IMR-90 (cell line): ENCODE data around the gene CCDC88C. TPM values are rescaled to one million over a fixed set of nuclear protein-coding genes. Genes with fewer than 3 reads are reported as not detected.

Experiments
- ATAC-seq: fragments of 200-7000 bp; cut with Tn5 transposase; 2 replicates; pipeline ENCODE4 v1.9.1; 2020; ENCODE audit warnings: low read depth, mild to moderate bottlenecking, moderate library complexity
- BruUV-seq: library from RNA; stranded (reverse); fragments of 400-500 nt; replicated peaks from 2 replicates; lab custom pipeline; 2021; lab: Mats Ljungman, UMichigan
- CTCF ChIA-PET: fragments of 300-600 bp; formaldehyde crosslinking; extraction: SDS; loops from one replicate; lab custom pipeline; 2021; ENCODE audit warnings: antibody characterized with exemption; lab: Yijun Ruan, JAX
- POLR2A ChIA-PET: fragments of 300-600 bp; sonication (Branson Sonifier 250); formaldehyde crosslinking; loops from one replicate; lab custom pipeline; 2022; ENCODE audit warnings: antibody characterized with exemption; ENCODE audit not compliant: unreplicated experiment; lab: Charles Lee
- DNase-seq: peaks from one replicate; pipeline ENCODE4 v3.0.0; 2013
- H2AFZ ChIP-seq: replicated peaks from 2 replicates; pipeline ENCODE3; 2013; ENCODE audit warnings: low read length, mild to moderate bottlenecking; ENCODE audit not compliant: poor library complexity
- H2AK5ac ChIP-seq: 2 replicates; pipeline ENCODE4 v1.6.1; 2013; ENCODE audit warnings: low read depth, low read length, inconsistent platforms
- H2AK9ac ChIP-seq: replicated peaks from 2 replicates; pipeline ENCODE3; 2013; ENCODE audit warnings: mild to moderate bottlenecking, low read depth, low read length, moderate library complexity; ENCODE audit not compliant: poor library complexity
- H2BK120ac ChIP-seq: 2 replicates; pipeline ENCODE4 v1.6.1; 2013; ENCODE audit warnings: low read depth, low read length, inconsistent platforms
- H2BK15ac ChIP-seq: 3 replicates; pipeline ENCODE4 v1.6.1; 2013; ENCODE audit warnings: low read depth, low read length, inconsistent platforms
- H2BK20ac ChIP-seq: 2 replicates; pipeline ENCODE4 v1.6.1; 2013; ENCODE audit warnings: low read depth, mild to moderate bottlenecking, inconsistent platforms, low read length, moderate library complexity
- H2BK5ac ChIP-seq: 2 replicates; pipeline ENCODE4 v1.6.1; 2013; ENCODE audit warnings: mild to moderate bottlenecking, low read depth, low read length, inconsistent platforms; ENCODE audit not compliant: poor library complexity, severe bottlenecking
- H3K14ac ChIP-seq: replicated peaks from 2 replicates; pipeline ENCODE4 v1.6.1; 2013; ENCODE audit warnings: low read depth, low read length, inconsistent platforms
- H3K18ac ChIP-seq: 2 replicates; pipeline ENCODE4 v1.6.1; 2013; ENCODE audit warnings: low read depth, low read length, control low read depth
- H3K23ac ChIP-seq: 2 replicates; pipeline ENCODE4 v1.6.1; 2013; ENCODE audit warnings: low read depth, low read length, inconsistent platforms
- H3K27ac ChIP-seq: 2 replicates; pipeline ENCODE4 v1.5.1; 2013; ENCODE audit warnings: mild to moderate bottlenecking, control low read depth, low read length; ENCODE audit not compliant: insufficient read depth
- H3K27me3 ChIP-seq: 2 replicates; pipeline ENCODE4 v1.6.1; 2013; ENCODE audit warnings: low read length; ENCODE audit not compliant: control insufficient read depth, insufficient read depth
- H3K36me3 ChIP-seq: 2 replicates; pipeline ENCODE4 v1.6.1; 2013; ENCODE audit warnings: low read length, mixed read lengths; ENCODE audit not compliant: control insufficient read depth, insufficient read depth
- H3K4ac ChIP-seq: 2 replicates; pipeline ENCODE4 v1.6.1; 2013; ENCODE audit warnings: low read depth, low read length, inconsistent platforms
- H3K4me1 ChIP-seq: 2 replicates; pipeline ENCODE4 v1.6.1; 2013; ENCODE audit warnings: low read length, mixed read lengths; ENCODE audit not compliant: control insufficient read depth, insufficient read depth
- H3K4me2 ChIP-seq: 2 replicates; pipeline ENCODE4 v1.6.1; 2013; ENCODE audit warnings: low read depth, mild to moderate bottlenecking, control low read depth, low read length, moderate library complexity
- H3K4me3 ChIP-seq: 2 replicates; pipeline ENCODE4 v1.5.1; 2013; ENCODE audit warnings: low read depth, mild to moderate bottlenecking, control low read depth, low read length, moderate library complexity; ENCODE audit not compliant: insufficient read depth
- H3K56ac ChIP-seq: 2 replicates; pipeline ENCODE4 v1.6.1; 2013; ENCODE audit warnings: low read length, inconsistent platforms; ENCODE audit not compliant: insufficient read depth; ENCODE audit errors: extremely low read depth
- H3K79me1 ChIP-seq, 2 experiments: 2 replicates each; pipeline ENCODE4 v1.6.1; 2013; ENCODE audit warnings: low read length in 2 of 2, inconsistent platforms in 1 of 2, low read depth in 1 of 2
- H3K9ac ChIP-seq: 2 replicates; pipeline ENCODE4 v1.6.1; 2013; ENCODE audit warnings: low read depth, low read length, control low read depth
- H3K9me1 ChIP-seq: 2 replicates; pipeline ENCODE4 v1.6.1; 2013; ENCODE audit warnings: low read length, inconsistent platforms; ENCODE audit not compliant: insufficient read depth
- H3K9me3 ChIP-seq: 2 replicates; pipeline ENCODE4 v1.6.1; 2013; ENCODE audit warnings: low read length; ENCODE audit not compliant: control insufficient read depth, insufficient read depth
- H4K20me1 ChIP-seq: 2 replicates; pipeline ENCODE4 v1.6.1; 2013; ENCODE audit warnings: low read length, inconsistent platforms; ENCODE audit not compliant: insufficient read depth
- H4K5ac ChIP-seq: 2 replicates; pipeline ENCODE4 v1.6.1; 2013; ENCODE audit warnings: mild to moderate bottlenecking, low read depth, low read length, control low read depth
- H4K8ac ChIP-seq, 2 experiments: 2 replicates each; pipeline ENCODE4 v1.6.1; 2013; ENCODE audit warnings: low read depth in 2 of 2, low read length in 2 of 2, control low read depth in 1 of 2, inconsistent platforms in 1 of 2
- H4K91ac ChIP-seq: 2 replicates; pipeline ENCODE4 v1.6.1; 2013; ENCODE audit warnings: low read depth, low read length, inconsistent platforms; ENCODE audit not compliant: insufficient read depth
- BHLHE40 ChIP-seq: fragments of 150-350 bp; IDR thresholded peaks from 2 replicates; pipeline ENCODE4 v1.6.1; 2016; ENCODE audit warnings: mild to moderate bottlenecking, low read depth, low read length
- CEBPB ChIP-seq: IDR thresholded peaks from 2 replicates; pipeline ENCODE4 v1.6.1; 2012; ENCODE audit warnings: low read depth, low read length, improper control_type of control experiment
- CHD1 ChIP-seq: IDR thresholded peaks from 2 replicates; pipeline ENCODE4 v1.6.1; 2012; ENCODE audit warnings: low read depth, low read length, improper control_type of control experiment
- CTCF ChIP-seq: conservative IDR thresholded peaks from 2 replicates; pipeline ENCODE4 v1.5.1; 2012; ENCODE audit warnings: mild to moderate bottlenecking, low read depth, low read length, improper control_type of control experiment
- FOS ChIP-seq: fragments of 150-350 bp; IDR thresholded peaks from 2 replicates; pipeline ENCODE4 v1.6.1; 2016; ENCODE audit warnings: low read depth, low read length
- MAFK ChIP-seq: IDR thresholded peaks from 2 replicates; pipeline ENCODE4 v1.6.1; 2012; ENCODE audit warnings: low read depth, low read length, improper control_type of control experiment
- MAZ ChIP-seq: IDR thresholded peaks from 2 replicates; pipeline ENCODE4 v1.6.1; 2012; ENCODE audit warnings: low read depth, mild to moderate bottlenecking, low read length, improper control_type of control experiment, moderate library complexity, borderline replicate concordance
- MXI1 ChIP-seq: IDR thresholded peaks from 2 replicates; pipeline ENCODE4 v1.6.1; 2012; ENCODE audit warnings: low read depth, mild to moderate bottlenecking, low read length, moderate library complexity, borderline replicate concordance
- NFE2L2 ChIP-seq: fragments of 150-350 bp; IDR thresholded peaks from 2 replicates; pipeline ENCODE4 v1.6.1; 2016; ENCODE audit warnings: low read depth, mild to moderate bottlenecking, low read length
- POLR2A ChIP-seq: IDR thresholded peaks from 2 replicates; pipeline ENCODE4 v1.6.1; 2012; ENCODE audit warnings: mild to moderate bottlenecking, low read depth, low read length
- RAD21 ChIP-seq: IDR thresholded peaks from 2 replicates; pipeline ENCODE4 v1.6.1; 2012; ENCODE audit warnings: low read length, improper control_type of control experiment
- RCOR1 ChIP-seq: IDR thresholded peaks from 2 replicates; pipeline ENCODE4 v1.6.1; 2012; ENCODE audit warnings: mild to moderate bottlenecking, low read length, improper control_type of control experiment; ENCODE audit not compliant: insufficient replicate concordance
- RFX5 ChIP-seq: IDR thresholded peaks from 2 replicates; pipeline ENCODE4 v1.8.0; 2012; ENCODE audit warnings: low read depth, mild to moderate bottlenecking, low read length, moderate library complexity
- SMC3 ChIP-seq: fragments of 150-350 bp; IDR thresholded peaks from 2 replicates; pipeline ENCODE4 v1.6.1; 2016; ENCODE audit warnings: low read depth, mild to moderate bottlenecking, antibody characterized with exemption, low read length, moderate library complexity
- WGBS, 2 experiments: methylation state at CpG; one replicate each; pipeline versions ENCODE4 v1.1.5 to v1.1.7; 2013; ENCODE audit warnings: missing lambda C conversion rate in 2 of 2; ENCODE audit not compliant: insufficient read length in 1 of 2; ENCODE audit errors: extremely low coverage in 2 of 2; 5-methylcytosine and 5-hydroxymethylcytosine counted together
- dilution Hi-C: fragments of 300-500 bp; cut with HindIII; formaldehyde crosslinking; loops from one replicate; pipeline ENCODE4 v1.14.3; 2018; ENCODE audit warnings: low sequenced_read_pairs; ENCODE audit not compliant: unreplicated experiment
- in situ Hi-C: fragments of 300-500 bp; cut with MboI; formaldehyde crosslinking; loops from 3 replicates; pipeline ENCODE4 v1.14.3; 2019; ENCODE audit warnings: low sequenced_read_pairs, inconsistent platforms, mixed read lengths
- intact Hi-C: fragments of 100-400 bp; cut with micrococcal nuclease; formaldehyde crosslinking; loops from 2 replicates; pipeline ENCODE4 v1.10.0; 2022
- polyA plus RNA-seq, 3 experiments: library from polyadenylated mRNA; depleted of rRNA; stranded (reverse); fragments of >200 nt; gene quantifications; 2 replicates each; pipeline ENCODE4 v1.2.3, GENCODE V29; 2012; ENCODE audit warnings: low replicate concordance in 1 of 3
- total RNA-seq: library from RNA; depleted of rRNA; stranded (reverse); fragments of >200 nt; gene quantifications from 2 replicates; pipeline ENCODE4 v1.2.3, GENCODE V29; 2012
- TF ChIP-seq, protein P1 (sequence below): fragments of 150-350 bp; IDR thresholded peaks from 2 replicates; pipeline ENCODE4 v1.6.1; 2016; ENCODE audit warnings: low read depth, mild to moderate bottlenecking, low read length, moderate library complexity, borderline replicate concordance

CCDC88C gene
- total and polyA plus RNA-seq, 2 of the 4 experiments (the other 2 are of a cell fraction) = 0.17 to 0.18 TPM

DNA sequence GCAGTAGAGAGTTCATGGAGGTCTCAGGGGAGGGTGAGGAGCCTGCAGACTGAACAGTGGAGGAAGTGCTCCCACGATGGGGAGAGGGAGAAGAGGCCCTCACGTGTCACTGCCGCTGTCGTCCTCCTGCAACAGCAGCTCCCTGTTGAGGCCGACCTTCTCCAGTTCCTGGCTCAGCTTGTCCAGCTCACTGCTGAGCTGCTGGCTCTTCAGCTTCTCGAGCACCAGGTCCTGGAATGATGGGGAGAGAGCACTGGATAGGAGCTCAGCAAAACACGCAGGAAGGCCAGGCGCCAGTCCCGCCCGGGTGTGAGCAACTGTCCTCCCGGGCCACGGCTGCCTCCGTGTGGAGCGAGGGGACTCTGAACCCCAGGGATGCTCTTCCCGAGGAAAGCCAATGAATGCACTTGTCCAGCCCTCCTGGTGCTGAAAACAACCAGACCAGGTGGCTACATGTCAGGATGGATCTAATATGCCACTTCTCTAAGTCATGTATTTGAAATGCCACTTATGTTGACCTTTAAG lies 107.8 kb downstream of the CCDC88C start:
- DNase-seq (no peak), ATAC-seq (no peak)
- Histone ChIP-seq H3K27me3 (peaks cover 8% of the 10 kb centered on the region), H2AFZ (no peak overlapping the region), H2BK15ac (no peak overlapping the region), H3K9me1 (no peaks in the 10 kb centered on the region), H3K56ac (no peak overlapping the region), H3K4ac (no peak overlapping the region), H3K23ac (no peak overlapping the region), H3K9ac (no peak overlapping the region), H2BK5ac (no peak overlapping the region), H3K27ac (no peak overlapping the region), H4K5ac (no peak overlapping the region), H2BK120ac (no peak overlapping the region), H3K9me3 (no peaks in the 10 kb centered on the region), H2BK20ac (no peak overlapping the region), H2AK9ac (no peak overlapping the region), H3K4me1 (no peaks in the 10 kb centered on the region), H4K20me1 (no peaks in the 10 kb centered on the region), H2AK5ac (no peak overlapping the region), H3K36me3 (no peaks in the 10 kb centered on the region), H4K91ac (no peak overlapping the region), H3K18ac (no peak overlapping the region), H3K79me1 (no peaks in the 10 kb centered on the region), H3K14ac (no peak overlapping the region), H3K4me3 (no peak overlapping the region), H4K8ac (no peak overlapping the region), H3K4me2 (no peak overlapping the region)
- CTCF ChIA-PET = no interaction called here
- in situ Hi-C loops (no loop called here), dilution Hi-C loops (no loop called here), intact Hi-C loops (no loop called here)
- BruUV-seq = no TSS peak
- TF ChIP-seq BHLHE40 (no peak), RCOR1 (no peak), MAFK (no peak), RFX5 (no peak), CHD1 (no peak), SMC3 (no peak), POLR2A (no peak), CEBPB (no peak), MXI1 (no peak), MAZ (no peak), FOS (no peak), NFE2L2 (no peak), RAD21 (no peak), CTCF (no peak)
- TF ChIP-seq, protein P1, sequence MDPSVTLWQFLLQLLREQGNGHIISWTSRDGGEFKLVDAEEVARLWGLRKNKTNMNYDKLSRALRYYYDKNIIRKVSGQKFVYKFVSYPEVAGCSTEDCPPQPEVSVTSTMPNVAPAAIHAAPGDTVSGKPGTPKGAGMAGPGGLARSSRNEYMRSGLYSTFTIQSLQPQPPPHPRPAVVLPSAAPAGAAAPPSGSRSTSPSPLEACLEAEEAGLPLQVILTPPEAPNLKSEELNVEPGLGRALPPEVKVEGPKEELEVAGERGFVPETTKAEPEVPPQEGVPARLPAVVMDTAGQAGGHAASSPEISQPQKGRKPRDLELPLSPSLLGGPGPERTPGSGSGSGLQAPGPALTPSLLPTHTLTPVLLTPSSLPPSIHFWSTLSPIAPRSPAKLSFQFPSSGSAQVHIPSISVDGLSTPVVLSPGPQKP = no peak
- POLR2A ChIA-PET = no interaction called here
- 62% methylated on average over 2 of the region's 15 CpGs; no CpG with 5 or more reads in 1 of the 2 experiments for WGBS, 2 experiments
